Mesenchymal stem cell (in vitro differentiated cells and primary cell): ENCODE results near the gene PIAS4.

Experiments used
- DNase-seq: peaks from one replicate; pipeline ENCODE4 v3.0.0-alpha.2; 2013
- H2AFZ ChIP-seq: one replicate; pipeline ENCODE4 v1.6.1; 2013; ENCODE audit warnings: low read depth, mild to moderate bottlenecking, control low read depth, inconsistent platforms, low read length, moderate library complexity
- H2AK5ac ChIP-seq: 2 replicates; pipeline ENCODE4 v1.6.1; 2013; ENCODE audit warnings: low read length, moderate library complexity, mild to moderate bottlenecking, inconsistent platforms; ENCODE audit not compliant: severe bottlenecking
- H2BK120ac ChIP-seq: one replicate; pipeline ENCODE4 v1.6.1; 2013; ENCODE audit warnings: low read depth, mild to moderate bottlenecking, inconsistent platforms, low read length, moderate library complexity
- H2BK12ac ChIP-seq, 2 experiments: one replicate each; pipeline ENCODE4 v1.6.1; 2013; ENCODE audit warnings: inconsistent platforms in 2 of 2, low read length in 2 of 2, mild to moderate bottlenecking in 2 of 2, moderate library complexity in 2 of 2, control low read depth in 1 of 2
- H2BK15ac ChIP-seq: one replicate; pipeline ENCODE4 v1.6.1; 2013; ENCODE audit warnings: mild to moderate bottlenecking, low read depth, inconsistent platforms; ENCODE audit not compliant: poor library complexity, severe bottlenecking
- H2BK5ac ChIP-seq: 2 replicates; pipeline ENCODE4 v1.6.1; 2013; ENCODE audit warnings: low read depth, mild to moderate bottlenecking, low read length, control low read depth, inconsistent platforms; ENCODE audit not compliant: poor library complexity, severe bottlenecking
- H3K14ac ChIP-seq, 2 experiments: one replicate each; pipeline ENCODE4 v1.6.1; 2013; ENCODE audit warnings: inconsistent platforms in 2 of 2, low read length in 2 of 2, control low read depth in 1 of 2, mild to moderate bottlenecking in 1 of 2, moderate library complexity in 1 of 2
- H3K18ac ChIP-seq, 2 experiments: one replicate each; pipeline ENCODE4 v1.6.1; 2013; ENCODE audit warnings: inconsistent platforms in 2 of 2, low read length in 2 of 2, control low read depth in 1 of 2, low read depth in 1 of 2, mild to moderate bottlenecking in 1 of 2
- H3K23ac ChIP-seq, 2 experiments: one replicate each; pipeline ENCODE4 v1.6.1; 2013; ENCODE audit warnings: inconsistent platforms in 2 of 2, low read length in 2 of 2, mild to moderate bottlenecking in 2 of 2, moderate library complexity in 2 of 2, control low read depth in 1 of 2
- H3K27ac ChIP-seq: 2 replicates; pipeline ENCODE4 v1.5.1; 2013; ENCODE audit warnings: mild to moderate bottlenecking, moderate library complexity, low read length, control low read depth, inconsistent platforms; ENCODE audit not compliant: poor library complexity, severe bottlenecking
- H3K27me3 ChIP-seq, 2 experiments: 2 replicates each; pipeline versions ENCODE4 v1.6.1 to v1.7.0; 2013; ENCODE audit warnings: low read length in 2 of 2, mild to moderate bottlenecking in 2 of 2, moderate library complexity in 2 of 2, control low read depth in 1 of 2, inconsistent platforms in 1 of 2; ENCODE audit not compliant: control insufficient read depth in 1 of 2, insufficient read depth in 1 of 2
- H3K36me3 ChIP-seq, 2 experiments: 2 replicates each; pipeline versions ENCODE4 v1.6.1 to v1.7.0; 2013; ENCODE audit warnings: low read length in 2 of 2, control low read depth in 1 of 2, inconsistent platforms in 1 of 2, low read depth in 1 of 2, mild to moderate bottlenecking in 1 of 2; ENCODE audit not compliant: insufficient read depth in 2 of 2, control insufficient read depth in 1 of 2
- H3K4ac ChIP-seq, 2 experiments: one replicate each; pipeline ENCODE4 v1.6.1; 2013; ENCODE audit warnings: inconsistent platforms in 2 of 2, low read length in 2 of 2, mild to moderate bottlenecking in 2 of 2, moderate library complexity in 2 of 2, control low read depth in 1 of 2, low read depth in 1 of 2
- H3K4me1 ChIP-seq: 2 replicates; pipeline ENCODE4 v1.6.1; 2013; ENCODE audit warnings: low read depth, low read length, control low read depth; ENCODE audit not compliant: control insufficient read depth, insufficient read depth
- H3K4me2 ChIP-seq: 2 replicates; pipeline ENCODE4 v1.6.1; 2013; ENCODE audit warnings: low read length, mild to moderate bottlenecking, inconsistent platforms; ENCODE audit not compliant: poor library complexity, severe bottlenecking
- H3K4me3 ChIP-seq, 2 experiments: 2 replicates each; pipeline versions ENCODE4 v1.5.1 to v1.7.0; 2013; ENCODE audit warnings: low read length in 2 of 2, mild to moderate bottlenecking in 2 of 2, control low read depth in 1 of 2, low read depth in 1 of 2; ENCODE audit not compliant: insufficient read depth in 1 of 2
- H3K79me1 ChIP-seq: replicated peaks from 2 replicates; pipeline ENCODE4 v1.6.1; 2013; ENCODE audit warnings: mild to moderate bottlenecking, control low read depth, low read length, inconsistent platforms; ENCODE audit not compliant: poor library complexity, severe bottlenecking
- H3K9ac ChIP-seq: 2 replicates; pipeline ENCODE4 v1.7.0; 2013; ENCODE audit warnings: mild to moderate bottlenecking, low read length, moderate library complexity
- H3K9me3 ChIP-seq: 2 replicates; pipeline ENCODE4 v1.7.0; 2013; ENCODE audit warnings: mild to moderate bottlenecking, low read length; ENCODE audit not compliant: control insufficient read depth
- H4K8ac ChIP-seq: one replicate; pipeline ENCODE4 v1.6.1; 2013; ENCODE audit warnings: inconsistent platforms, mild to moderate bottlenecking, low read length, moderate library complexity
- H4K91ac ChIP-seq: one replicate; pipeline ENCODE4 v1.6.1; 2013; ENCODE audit warnings: mild to moderate bottlenecking, low read length, inconsistent platforms
- WGBS: methylation state at CpG from one replicate; pipeline ENCODE4 v1.1.7; 2013; ENCODE audit warnings: mixed read lengths; 5-methylcytosine and 5-hydroxymethylcytosine counted together

The PIAS4 gene

DNA sequence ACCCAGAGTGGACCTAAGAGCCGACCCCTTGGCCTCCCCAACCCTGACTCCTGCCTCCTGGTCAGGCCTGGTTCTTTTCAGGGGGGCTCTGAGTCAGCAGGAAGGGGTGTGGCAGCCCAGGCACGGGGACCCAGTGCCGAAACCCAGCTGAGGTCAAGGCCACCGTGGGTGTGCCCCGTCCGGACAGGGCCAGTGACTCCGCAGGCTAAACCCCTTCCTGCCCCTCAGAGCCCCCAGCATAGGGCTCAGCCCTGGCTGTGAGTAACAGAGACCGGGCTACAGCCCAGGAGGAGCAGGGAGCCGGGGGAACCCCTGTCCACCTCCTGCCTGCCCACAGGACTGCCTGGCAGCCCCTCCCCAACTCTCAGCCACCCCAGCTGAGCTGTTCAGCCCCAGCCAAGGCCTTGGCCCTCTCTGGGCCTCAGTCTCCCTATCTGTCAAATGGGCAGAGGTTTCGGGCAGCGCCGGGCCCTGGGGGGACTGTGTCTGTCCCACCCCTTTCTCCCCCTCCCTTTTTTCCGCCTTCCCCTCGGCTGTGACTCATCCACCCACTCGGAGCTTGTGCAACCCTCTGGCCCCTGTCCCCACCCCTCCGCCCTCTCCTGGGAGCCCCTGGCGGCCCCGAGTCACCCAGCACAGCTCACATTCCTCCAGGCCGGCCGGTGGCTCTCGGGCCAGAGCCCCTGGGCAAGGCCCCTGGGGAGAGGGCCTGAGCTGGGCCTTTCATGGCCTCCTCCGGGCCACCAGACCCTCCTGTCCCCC lies 50.6 kb downstream of the PIAS4 start:
- Histone ChIP-seq H3K4me2 (peak overlapping the region; percentile 60), H2AK5ac (peak overlapping the region; percentile 94), H3K4me1 (peaks cover 61% of the 10 kb centered on the region), H2BK12ac (peak overlapping the region; percentile 76 to 78), H3K23ac (no peak overlapping the region), H3K9ac (peak overlapping the region; percentile 88), H3K14ac (peak overlapping the region in 1 of 2 experiments; percentile 37), H3K79me1 (no peaks in the 10 kb centered on the region), H2AFZ (no peak overlapping the region), H2BK15ac (peak overlapping the region; percentile 95), H3K27me3 (no peaks in the 10 kb centered on the region), H2BK5ac (peak overlapping the region; percentile 77), H3K4ac (peak overlapping the region; percentile 84 to 91), H3K18ac (peak overlapping the region; percentile 94 to 95), H3K9me3 (no peaks in the 10 kb centered on the region), H2BK120ac (peak overlapping the region; percentile 86), H3K27ac (peak overlapping the region; percentile 83), H4K8ac (peak overlapping the region; percentile 90), H3K4me3 (peak overlapping the region; percentile 20 to 58), H4K91ac (peak overlapping the region; percentile 96), H3K36me3 (peaks cover 40 to 78% of the 10 kb centered on the region in 2 experiments)
- peak; percentile 93 for DNase-seq
- WGBS: 26% methylated on average over 19 of the region's 22 CpGs

GRCh38 chr19:4058693-4059452 lies 51.3 kb downstream of the PIAS4 start:
- peak overlapping the region in 1 of 2 experiments; percentile 51 for H3K4me3 ChIP-seq
- peak overlapping the region; percentile 70 to 78 for H2BK12ac ChIP-seq
- peak overlapping the region in 1 of 2 experiments; percentile 37 for H3K14ac ChIP-seq
- peaks cover 61% of the 10 kb centered on the region for H3K4me1 ChIP-seq
- H2BK5ac ChIP-seq: peak overlapping the region; percentile 77
- no peak for DNase-seq
- no peaks in the 10 kb centered on the region for H3K27me3 ChIP-seq
- H3K27ac ChIP-seq: peak overlapping the region; percentile 83
- H4K91ac ChIP-seq: peak overlapping the region; percentile 96
- H2BK120ac ChIP-seq: peak overlapping the region; percentile 86
- peaks cover 37 to 78% of the 10 kb centered on the region in 2 experiments for H3K36me3 ChIP-seq
- peak overlapping the region; percentile 88 for H3K9ac ChIP-seq
- peak overlapping the region; percentile 60 for H3K4me2 ChIP-seq
- H2AK5ac ChIP-seq: peak overlapping the region; percentile 94
- H3K18ac ChIP-seq: peak overlapping the region; percentile 94 to 95
- WGBS: 72% methylated on average over 23 of the region's 30 CpGs
- H4K8ac ChIP-seq: peak overlapping the region; percentile 90
- no peak overlapping the region for H2AFZ ChIP-seq
- H3K9me3 ChIP-seq: no peaks in the 10 kb centered on the region
- H2BK15ac ChIP-seq: peak overlapping the region; percentile 95
- peak overlapping the region; percentile 84 to 91 for H3K4ac ChIP-seq
- H3K23ac ChIP-seq: no peak overlapping the region
- no peaks in the 10 kb centered on the region for H3K79me1 ChIP-seq

DNA sequence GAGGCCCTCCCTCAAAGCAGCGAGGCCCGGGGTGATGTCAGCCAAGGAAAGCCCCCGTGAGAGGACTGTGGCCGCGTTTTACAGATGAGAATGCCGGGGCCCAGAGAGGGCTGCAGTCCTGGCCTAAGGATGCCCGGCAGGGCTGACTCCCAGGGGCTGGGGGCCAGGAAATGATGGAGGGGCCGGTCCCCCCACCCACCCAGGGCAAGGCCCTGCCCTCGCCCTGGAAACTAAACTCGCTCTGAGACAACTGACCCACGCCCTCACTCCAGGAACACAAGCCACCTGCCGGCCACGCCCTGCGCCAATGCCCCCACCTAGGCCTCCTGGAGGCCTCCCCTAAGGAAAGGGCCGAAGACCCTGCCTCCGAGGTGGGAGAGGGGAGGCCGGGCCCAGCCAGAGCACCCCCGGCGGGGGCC lies 51.9 kb downstream of the PIAS4 start:
- Histone ChIP-seq H2BK15ac (peak overlapping the region; percentile 95), H2BK5ac (no peak overlapping the region), H3K14ac (no peak overlapping the region), H4K8ac (peak overlapping the region; percentile 76), H3K27ac (peak overlapping the region; percentile 83), H3K27me3 (no peaks in the 10 kb centered on the region), H3K36me3 (peaks cover 33 to 73% of the 10 kb centered on the region in 2 experiments), H2AK5ac (peak overlapping the region; percentile 75), H4K91ac (no peak overlapping the region), H3K18ac (peak overlapping the region; percentile 33 to 85), H3K23ac (no peak overlapping the region), H3K9me3 (no peaks in the 10 kb centered on the region), H3K4me2 (no peak overlapping the region), H3K9ac (peak overlapping the region; percentile 88), H2BK12ac (peak overlapping the region; percentile 11 to 15), H2BK120ac (peak overlapping the region; percentile 86), H2AFZ (no peak overlapping the region), H3K4ac (peak overlapping the region; percentile 84 to 91), H3K4me1 (peaks cover 61% of the 10 kb centered on the region), H3K4me3 (peak overlapping the region in 1 of 2 experiments; percentile 51), H3K79me1 (no peaks in the 10 kb centered on the region)
- no peak for DNase-seq
- 83% methylated on average over 19 of the region's 19 CpGs for WGBS
